Measurements from ENCODE around the gene SULT1A3. TPM values are rescaled to one million over a fixed set of nuclear protein-coding genes. Genes with fewer than 3 reads are reported as not detected.

SULT1A3 gene
- total RNA-seq, 4 donors from 2014 or later, result 5.1 to 22.5 (median 14.6) TPM

- TF ChIP-seq, protein P1, sequence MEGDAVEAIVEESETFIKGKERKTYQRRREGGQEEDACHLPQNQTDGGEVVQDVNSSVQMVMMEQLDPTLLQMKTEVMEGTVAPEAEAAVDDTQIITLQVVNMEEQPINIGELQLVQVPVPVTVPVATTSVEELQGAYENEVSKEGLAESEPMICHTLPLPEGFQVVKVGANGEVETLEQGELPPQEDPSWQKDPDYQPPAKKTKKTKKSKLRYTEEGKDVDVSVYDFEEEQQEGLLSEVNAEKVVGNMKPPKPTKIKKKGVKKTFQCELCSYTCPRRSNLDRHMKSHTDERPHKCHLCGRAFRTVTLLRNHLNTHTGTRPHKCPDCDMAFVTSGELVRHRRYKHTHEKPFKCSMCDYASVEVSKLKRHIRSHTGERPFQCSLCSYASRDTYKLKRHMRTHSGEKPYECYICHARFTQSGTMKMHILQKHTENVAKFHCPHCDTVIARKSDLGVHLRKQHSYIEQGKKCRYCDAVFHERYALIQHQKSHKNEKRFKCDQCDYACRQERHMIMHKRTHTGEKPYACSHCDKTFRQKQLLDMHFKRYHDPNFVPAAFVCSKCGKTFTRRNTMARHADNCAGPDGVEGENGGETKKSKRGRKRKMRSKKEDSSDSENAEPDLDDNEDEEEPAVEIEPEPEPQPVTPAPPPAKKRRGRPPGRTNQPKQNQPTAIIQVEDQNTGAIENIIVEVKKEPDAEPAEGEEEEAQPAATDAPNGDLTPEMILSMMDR (IDR thresholded peaks at IDR 0.05; ENCODE audit: low read depth), result no peak
Measured at GRCh38 chr16:30184891-30185682, 14.0 kb upstream of the SULT1A3 start.

GRCh38 chr16:30185683-30186421 lies 13.2 kb upstream of the SULT1A3 start:
- TF ChIP-seq, protein P1 (IDR thresholded peaks at IDR 0.05; ENCODE audit: low read depth), result no peak

- TF ChIP-seq, protein P1 (IDR thresholded peaks at IDR 0.05; ENCODE audit: low read depth), result no peak
Measured at GRCh38 chr16:30186444-30186781, 12.6 kb upstream of the SULT1A3 start.

DNA sequence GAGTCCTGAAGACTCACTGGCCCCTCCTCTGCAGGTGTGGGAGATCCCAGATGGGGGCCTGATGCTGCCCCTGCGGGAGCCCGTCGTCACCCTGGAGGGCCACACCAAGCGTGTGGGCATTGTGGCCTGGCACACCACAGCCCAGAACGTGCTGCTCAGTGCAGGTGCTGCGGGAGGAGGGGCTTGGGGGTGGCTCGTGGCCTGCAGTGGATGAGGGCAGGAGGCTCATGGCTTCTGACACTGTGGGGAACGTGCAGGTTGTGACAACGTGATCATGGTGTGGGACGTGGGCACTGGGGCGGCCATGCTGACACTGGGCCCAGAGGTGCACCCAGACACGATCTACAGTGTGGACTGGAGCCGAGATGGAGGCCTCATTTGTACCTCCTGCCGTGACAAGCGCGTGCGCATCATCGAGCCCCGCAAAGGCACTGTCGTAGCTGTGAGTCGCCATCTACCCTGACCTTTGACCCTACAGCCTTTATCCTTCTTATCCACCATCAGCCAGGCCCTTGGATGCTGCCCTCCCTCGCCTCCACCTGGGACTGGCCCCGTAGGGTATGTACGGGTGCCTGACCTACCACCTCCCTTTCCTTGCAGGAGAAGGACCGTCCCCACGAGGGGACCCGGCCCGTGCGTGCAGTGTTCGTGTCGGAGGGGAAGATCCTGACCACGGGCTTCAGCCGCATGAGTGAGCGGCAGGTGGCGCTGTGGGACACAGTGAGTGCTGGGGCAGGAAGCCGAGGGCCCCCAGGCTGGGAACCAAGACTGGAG lies 12.1 kb upstream of the SULT1A3 start:
- TF ChIP-seq, protein P1 (IDR thresholded peaks at IDR 0.05; ENCODE audit: low read depth), result no peak

DNA sequence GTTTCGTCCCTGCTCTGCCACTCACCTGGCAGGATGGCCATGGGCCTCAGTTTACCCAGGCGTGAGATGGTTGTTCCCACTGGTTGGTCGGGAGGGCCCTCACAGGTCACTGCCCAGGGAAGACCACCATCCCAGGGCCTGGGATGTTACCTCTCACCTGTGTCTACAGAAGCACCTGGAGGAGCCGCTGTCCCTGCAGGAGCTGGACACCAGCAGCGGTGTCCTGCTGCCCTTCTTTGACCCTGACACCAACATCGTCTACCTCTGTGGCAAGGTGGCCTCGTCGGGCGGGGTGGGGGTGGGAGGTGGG lies 11.5 kb upstream of the SULT1A3 start:
- TF ChIP-seq, protein P1 (IDR thresholded peaks at IDR 0.05; ENCODE audit: low read depth), result no peak

GRCh38 chr16:30187971-30188561 lies 11.0 kb upstream of the SULT1A3 start:
- TF ChIP-seq, protein P1 (IDR thresholded peaks at IDR 0.05; ENCODE audit: low read depth), result no peak
